GM15510 (cell line): ENCODE measurements around the gene RCN1.

ENCODE experiments used
- POLR2A ChIP-seq: IDR thresholded peaks from 3 replicates; pipeline ENCODE4 v1.6.1; 2011; ENCODE audit warnings: borderline replicate concordance; ENCODE audit not compliant: insufficient read length; ENCODE audit errors: extremely low read depth

RCN1 gene

GRCh38 chr11:32069361-32070058 is 21.4 kb upstream of the RCN1 start:
- no peak for TF ChIP-seq POLR2A

GRCh38 chr11:32070692-32071091 is 20.2 kb upstream of the RCN1 start:
- no peak for TF ChIP-seq POLR2A

GRCh38 chr11:32071811-32072210 is 19.1 kb upstream of the RCN1 start:
- TF ChIP-seq POLR2A = no peak

GRCh38 chr11:32072872-32073643 is 17.8 kb upstream of the RCN1 start:
- TF ChIP-seq POLR2A = no peak

GRCh38 chr11:32073644-32074026 is 17.2 kb upstream of the RCN1 start:
- no peak for TF ChIP-seq POLR2A

GRCh38 chr11:32079553-32079952 is 11.3 kb upstream of the RCN1 start:
- TF ChIP-seq POLR2A = no peak

GRCh38 chr11:32080361-32080980 is 10.4 kb upstream of the RCN1 start:
- no peak for TF ChIP-seq POLR2A

- no peak for TF ChIP-seq POLR2A
Measured at GRCh38 chr11:32081129-32081641, 9.7 kb upstream of the RCN1 start.

- no peak for TF ChIP-seq POLR2A
Measured at GRCh38 chr11:32081901-32082300, 9.0 kb upstream of the RCN1 start.

- TF ChIP-seq POLR2A = no peak
Measured at GRCh38 chr11:32082346-32082986, 8.4 kb upstream of the RCN1 start.

- no peak for TF ChIP-seq POLR2A
Measured at GRCh38 chr11:32087597-32087996, 3.3 kb upstream of the RCN1 start.

GRCh38 chr11:32088117-32088941 is 2.5 kb upstream of the RCN1 start:
- TF ChIP-seq POLR2A = no peak

GRCh38 chr11:32092581-32093170 is 1.8 kb downstream of the RCN1 start:
- TF ChIP-seq POLR2A = no peak

GRCh38 chr11:32094923-32095322 is 4.0 kb downstream of the RCN1 start:
- TF ChIP-seq POLR2A = no peak
